HS-27A (cell line): ENCODE measurements around the gene WFDC8.

ENCODE experiments used
- DNase-seq: peaks from one replicate; pipeline ENCODE4 v3.0.0-alpha.2; 2012; ENCODE audit warnings: low read depth, missing footprints

WFDC8 gene

GRCh38 chr20:45548410-45548809, 30.7 kb downstream of the WFDC8 start:
- DNase-seq = no peak

DNA sequence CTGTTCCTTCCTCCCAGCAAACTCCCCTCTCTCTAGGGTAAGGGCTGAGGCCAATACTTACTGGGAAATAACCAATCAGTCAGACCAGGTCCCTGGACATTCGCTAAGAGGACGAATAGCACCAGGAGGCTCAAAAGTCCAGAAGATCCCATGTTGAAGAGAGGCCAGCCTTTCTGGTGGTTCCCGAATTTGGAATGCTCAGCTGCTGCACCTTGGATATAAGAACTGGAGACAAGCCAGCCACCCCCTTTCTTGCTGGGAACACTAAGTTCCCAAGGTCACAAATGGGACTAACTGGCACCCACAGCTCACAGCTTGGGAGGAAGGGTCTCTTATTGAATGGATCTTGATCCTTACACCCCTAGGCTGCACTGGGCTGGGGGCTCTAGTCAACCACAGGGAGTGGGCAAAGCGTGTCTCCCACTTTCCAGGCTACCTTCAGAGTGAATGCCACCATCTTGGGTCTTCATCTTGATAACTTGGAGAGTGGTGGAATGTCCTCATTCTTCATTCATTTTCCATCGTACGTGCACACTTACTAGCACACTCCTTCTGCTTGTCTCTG, 31.8 kb downstream of the WFDC8 start, which contains the start of gene EPPIN:
TSS of gene EPPIN (minus strand) at position 196 of the 565 bp plus-strand sequence. CDS start at position 152, 44 bp downstream.
- DNase-seq = no peak

- peak; percentile 3 for DNase-seq
Measured at GRCh38 chr20:45545754-45546453, 33.2 kb downstream of the WFDC8 start.

DNA sequence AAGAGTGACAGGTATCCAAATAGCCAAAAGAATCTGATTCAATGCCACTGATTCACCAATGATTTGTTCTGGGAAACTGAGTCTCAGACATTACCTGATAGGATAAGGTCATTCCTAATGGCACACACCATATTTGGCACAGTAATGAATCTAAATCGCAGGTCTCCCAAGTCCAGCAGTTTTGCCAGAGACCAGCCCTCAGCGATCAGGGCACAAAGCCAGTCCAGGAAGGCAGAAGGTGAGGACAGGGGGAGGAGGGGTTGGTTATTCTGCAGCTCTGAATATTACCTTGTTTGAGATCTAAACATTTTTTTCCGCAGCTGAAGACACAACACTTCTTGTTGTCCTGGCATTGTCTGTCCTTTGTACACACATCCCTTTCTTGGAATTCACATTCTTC, 33.7 kb downstream of the WFDC8 start:
- DNase-seq = no peak

DNA sequence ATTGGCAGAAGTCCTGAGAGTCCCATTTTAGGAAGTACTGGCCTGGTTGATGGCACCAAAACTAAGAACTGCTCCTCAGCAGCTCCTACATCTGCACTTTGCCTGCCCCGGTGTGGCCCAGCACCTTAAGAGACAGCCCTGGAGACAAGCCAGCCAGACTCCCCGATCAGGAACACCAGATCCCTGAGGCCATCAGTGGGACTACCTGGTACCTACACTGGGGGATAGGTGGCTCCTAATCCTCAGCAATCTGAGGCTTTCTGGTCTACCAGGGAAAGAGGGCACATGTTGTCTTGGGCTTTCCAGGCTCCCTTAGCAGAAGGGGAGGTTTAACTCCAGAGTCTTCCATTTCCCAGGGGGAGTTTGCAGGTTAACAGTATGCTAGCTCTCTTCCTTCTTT, 39.7 kb downstream of the WFDC8 start, which contains the start of gene WFDC6:
TSS of gene WFDC6 (minus strand) at position 101 of the 400 bp plus-strand sequence. CDS start at position 26, 75 bp downstream.
- no peak for DNase-seq

- DNase-seq = no peak
Measured at GRCh38 chr20:45538209-45538799, 40.8 kb downstream of the WFDC8 start.

DNA sequence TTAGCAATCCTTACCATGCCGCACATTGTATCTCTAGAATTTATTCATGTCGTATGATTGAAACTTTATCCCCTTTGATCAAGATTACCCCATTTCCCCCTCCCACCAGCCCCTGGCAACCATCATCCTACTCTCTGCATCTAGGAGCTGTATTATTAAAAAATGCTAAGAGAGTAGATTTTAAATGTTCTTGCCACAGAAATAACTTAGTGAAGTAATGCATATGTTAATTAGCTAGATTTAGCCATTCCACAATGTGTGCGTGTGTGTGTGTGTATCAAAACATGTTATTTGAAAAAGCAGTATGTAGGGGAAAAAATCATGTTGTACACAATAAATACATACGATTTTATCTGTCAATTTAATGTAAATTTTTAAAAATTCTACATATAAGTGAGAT, 51.8 kb downstream of the WFDC8 start:
- no peak for DNase-seq

DNA sequence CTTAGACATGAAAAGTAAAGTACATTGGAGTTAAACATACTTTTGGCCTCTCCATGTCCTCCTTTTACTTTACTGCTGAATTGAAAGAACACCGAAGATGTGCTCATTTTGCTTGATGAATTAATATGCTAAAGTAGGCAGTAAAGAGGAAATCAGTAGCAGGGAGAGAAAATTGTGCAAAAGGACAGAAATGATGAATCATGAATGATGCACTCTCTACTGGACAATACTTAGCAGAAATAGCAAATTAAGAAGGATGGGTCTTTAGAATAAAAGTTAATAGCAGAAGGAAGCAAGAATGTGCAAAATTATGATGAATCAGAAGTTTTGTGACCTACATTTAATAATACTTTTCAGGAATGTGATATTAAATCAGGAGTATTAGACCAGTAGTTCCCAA, 55.3 kb downstream of the WFDC8 start:
- no peak for DNase-seq

- no peak for DNase-seq
Measured at GRCh38 chr20:45518282-45518681, 60.8 kb downstream of the WFDC8 start.

GRCh38 chr20:45515147-45515913, 63.8 kb downstream of the WFDC8 start, which contains the start of gene SPINT3:
Gene SPINT3 (minus strand): TSS chr20:45515622. CDS start chr20:45515608, 14 bp downstream.
- DNase-seq = no peak

- DNase-seq = no peak
Measured at GRCh38 chr20:45510242-45510862, 68.7 kb downstream of the WFDC8 start.

DNA sequence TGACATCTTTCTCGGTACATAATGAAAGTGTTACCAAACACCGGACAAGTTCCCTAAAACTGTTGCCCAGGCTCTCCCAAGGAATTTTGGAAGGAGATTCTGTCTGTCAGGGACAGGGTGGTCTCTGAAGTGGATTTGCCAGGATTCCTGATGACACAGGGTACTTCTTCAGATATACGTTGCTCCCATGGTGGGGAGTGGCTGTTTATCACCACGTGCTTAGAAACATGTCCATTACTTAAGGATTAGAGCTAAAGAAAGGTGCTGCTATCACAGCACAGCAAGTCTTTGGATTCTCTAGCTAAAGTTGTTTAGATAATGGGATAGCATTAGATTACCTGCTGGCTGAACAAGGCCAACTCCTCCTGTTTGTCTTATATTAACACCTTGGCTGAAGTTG, 70.0 kb downstream of the WFDC8 start:
- no peak for DNase-seq

DNA sequence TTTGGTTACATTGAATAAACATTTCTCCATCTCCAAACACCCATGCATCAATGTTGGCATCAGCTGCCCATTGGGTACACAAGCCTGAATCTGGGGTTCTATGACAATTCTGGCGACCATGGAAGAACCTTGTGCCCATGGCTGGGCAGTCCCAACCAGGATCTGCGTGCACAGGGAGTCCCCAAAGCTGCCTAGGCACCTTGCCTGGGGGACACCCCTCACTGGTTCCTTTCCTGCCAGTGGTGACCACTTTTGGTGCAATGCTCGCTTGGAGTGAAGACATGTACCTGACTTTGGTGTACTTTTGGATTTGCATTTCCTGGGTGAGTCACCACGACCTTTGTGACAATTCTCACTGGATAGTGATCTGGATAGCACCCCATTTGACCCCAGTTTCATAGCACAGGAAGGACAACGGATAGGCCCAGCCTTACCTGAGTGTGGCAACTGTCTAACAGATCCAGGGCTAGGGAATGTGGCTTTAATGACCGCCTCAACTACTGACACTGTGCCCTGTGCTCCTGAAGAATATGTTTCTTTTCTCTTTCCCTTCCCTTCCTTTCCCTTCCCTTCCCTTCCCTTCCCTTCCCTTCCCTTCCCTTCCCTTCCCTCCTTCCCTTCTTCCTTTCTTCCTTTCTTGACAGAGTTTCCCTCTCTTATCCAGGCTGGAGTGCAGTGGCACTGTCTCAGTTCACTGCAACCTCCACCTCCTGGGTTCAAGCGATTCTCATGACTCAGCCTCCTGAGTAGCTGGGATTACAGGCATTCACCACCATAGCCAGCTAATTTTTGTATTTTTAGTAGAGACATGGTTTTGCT, 70.8 kb downstream of the WFDC8 start:
- DNase-seq = no peak

DNA sequence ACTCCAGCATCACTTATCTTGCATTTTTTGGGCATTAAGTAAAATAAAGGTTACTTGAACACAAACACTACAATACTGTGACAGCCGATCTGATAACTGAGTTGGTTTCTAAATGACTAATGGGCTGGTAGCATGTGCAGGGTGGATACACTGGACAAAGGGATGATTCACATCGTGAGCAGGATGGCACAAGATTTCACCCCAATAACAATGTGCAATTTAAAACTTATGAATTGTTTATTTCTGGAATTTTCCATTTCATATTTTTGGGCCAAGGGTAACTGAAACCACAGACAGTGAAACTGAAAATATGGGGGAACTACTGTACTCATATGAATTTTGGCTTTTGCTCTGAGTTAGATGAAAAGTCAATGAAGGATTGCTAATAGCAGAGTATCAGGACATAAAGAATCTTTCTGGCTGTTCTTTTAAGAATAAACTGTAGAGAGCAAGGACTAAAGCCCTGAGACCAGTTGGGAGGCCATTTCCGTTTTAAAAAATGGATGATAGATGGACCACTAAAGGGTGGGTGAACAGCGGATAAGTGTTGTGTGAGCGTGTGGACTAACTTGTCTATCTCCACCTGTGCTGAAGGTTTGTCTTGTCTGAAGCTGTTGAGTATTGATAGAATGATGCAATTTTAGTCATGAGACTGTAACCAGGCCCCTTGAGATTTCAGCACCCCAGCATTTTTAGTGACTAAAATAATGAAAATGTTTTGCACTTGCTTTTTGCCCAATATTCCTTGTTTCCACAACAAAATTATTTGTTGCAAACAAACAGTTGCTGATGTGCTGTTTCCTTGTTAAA, 71.9 kb downstream of the WFDC8 start:
- DNase-seq = no peak

DNA sequence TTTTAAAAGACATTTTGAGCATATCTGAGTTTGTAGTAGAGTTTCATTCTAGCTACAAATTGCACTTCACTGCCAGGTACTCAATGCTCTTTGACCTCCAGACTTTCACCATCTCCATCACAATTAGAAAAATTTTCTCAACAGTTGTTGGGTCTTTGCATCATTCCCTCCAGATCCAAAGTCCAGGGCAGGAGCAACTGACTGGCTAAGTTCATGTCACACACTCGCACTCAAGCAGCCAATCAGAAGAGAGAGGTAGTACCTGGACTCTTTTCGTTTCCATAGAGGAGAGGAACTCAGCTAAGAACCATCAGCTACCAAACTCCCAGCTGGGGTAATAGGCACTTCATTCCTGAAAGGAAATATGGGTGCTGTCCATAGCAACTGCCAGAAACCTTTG, 72.7 kb downstream of the WFDC8 start:
- no peak for DNase-seq

DNA sequence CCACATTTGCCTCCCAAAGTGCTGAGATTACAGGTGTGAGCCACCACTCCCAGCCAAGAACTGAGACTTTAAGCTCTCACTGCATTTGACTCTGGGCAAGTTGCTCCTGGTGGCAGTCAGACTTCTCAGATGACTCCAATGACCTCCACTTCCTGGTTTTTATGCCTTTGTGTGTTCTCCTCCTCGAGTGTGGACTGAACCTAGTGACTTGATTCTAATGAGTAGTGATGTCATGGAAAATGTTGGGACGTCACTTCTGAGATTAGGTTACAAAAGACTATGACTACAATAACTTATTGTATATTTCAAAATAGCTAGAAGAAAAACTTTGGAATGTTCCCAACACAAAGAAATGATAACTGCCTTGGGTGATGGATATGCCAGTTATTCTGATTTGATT, 75.7 kb downstream of the WFDC8 start:
- DNase-seq = no peak

DNA sequence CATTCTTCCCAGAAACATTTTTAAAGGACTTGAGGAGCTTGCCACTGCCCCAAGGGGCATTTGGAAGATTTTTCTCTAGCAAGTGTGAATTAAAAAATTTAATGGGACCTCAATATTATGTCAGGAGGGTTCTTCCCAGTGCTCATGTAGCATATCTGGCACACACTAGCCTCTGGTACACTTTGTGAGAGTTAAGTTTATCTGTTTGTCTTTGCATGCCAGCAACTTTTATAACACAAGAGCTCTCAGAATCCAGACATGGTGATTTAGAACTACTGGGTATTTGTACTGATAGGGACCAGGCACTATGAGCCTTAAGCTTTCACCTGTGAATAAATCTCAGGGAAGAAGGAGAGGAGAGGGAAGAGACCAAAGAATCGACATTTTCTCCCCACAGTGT, 76.5 kb downstream of the WFDC8 start:
- DNase-seq = no peak
